Stomach (tissue), 9 donors: ENCODE data around the gene DBNDD1. TPM values are rescaled to one million over a fixed set of nuclear protein-coding genes. Genes with fewer than 3 reads are reported as not detected.

Experiments used
- DNase-seq, 2 donors: peaks; one replicate each; pipeline versions ENCODE4 v3.0.0 to v3.0.0-alpha.2; 2013 to 2019
- H3K27ac ChIP-seq, 5 donors: fragments of 200-600 bp in 4 of 5; sonication (generic) in 4 of 5; one replicate each; pipeline ENCODE4 v1.5.1; 2013 to 2019; ENCODE audit warnings: mild to moderate bottlenecking in 1 of 5, moderate library complexity in 1 of 5
- H3K27me3 ChIP-seq, 3 donors: fragments of 200-600 bp; sonication (generic); one replicate each; pipeline ENCODE4 v1.5.1; 2017 to 2019; ENCODE audit warnings: mixed run types in 1 of 3
- H3K36me3 ChIP-seq, 4 donors: fragments of 200-600 bp; sonication (generic); 1 replicate in 3 of 4; 2 replicates in 1 of 4; pipeline ENCODE4 v1.5.1; 2016 to 2019
- H3K4me1 ChIP-seq, 4 donors: fragments of 200-600 bp; sonication (generic); one replicate each; pipeline ENCODE4 v1.5.1; 2016 to 2019
- H3K4me3 ChIP-seq, 4 donors: fragments of 200-600 bp; sonication (generic) in 3 of 4; one replicate each; pipeline ENCODE4 v1.5.1; 2016 to 2019; ENCODE audit warnings: mild to moderate bottlenecking in 1 of 4
- H3K9me3 ChIP-seq, 4 donors: fragments of 200-600 bp; sonication (generic); one replicate each; pipeline ENCODE4 v1.5.1; 2016 to 2019
- CTCF ChIP-seq, 7 experiments: fragments of 450-650 bp in 4 of 7; fragments of 200-600 bp in 3 of 7; sonication (generic) in 3 of 7; IDR thresholded peaks; one replicate each; pipeline ENCODE4 v1.5.1; 2016 to 2019; ENCODE audit warnings: antibody characterized with exemption in 7 of 7, control low read depth in 2 of 7, mild to moderate bottlenecking in 1 of 7
- EP300 ChIP-seq: sonication (generic); formaldehyde crosslinking; IDR thresholded peaks from one replicate; pipeline ENCODE4 v1.6.1; 2017; ENCODE audit warnings: antibody characterized with exemption
- POLR2A ChIP-seq, 4 donors: fragments of 450-650 bp; IDR thresholded peaks; one replicate each; pipeline ENCODE4 v1.6.1; 2016; ENCODE audit warnings: antibody characterized with exemption in 4 of 4, control low read depth in 2 of 4, mild to moderate bottlenecking in 1 of 4, moderate library complexity in 1 of 4
- POLR2AphosphoS5 ChIP-seq, 3 donors: sonication (generic); formaldehyde crosslinking; IDR thresholded peaks; one replicate each; pipeline ENCODE4 v1.6.1; 2016; ENCODE audit warnings: antibody characterized with exemption in 3 of 3
- WGBS, 5 donors: extraction: QIAGEN DNeasy Blood & Tissue Kit in 3 of 5; methylation state at CpG; one replicate each; pipeline versions ENCODE4 v1.1.5 to v1.1.7; 2013 to 2018; 5-methylcytosine and 5-hydroxymethylcytosine counted together
- intact Hi-C: fragments of 100-400 bp; cut with DNase I; formaldehyde crosslinking; loops from one replicate; pipeline ENCODE4 v1.15.1; 2023; ENCODE audit warnings: low total_unique reads
- polyA plus RNA-seq, 3 donors: library from polyadenylated mRNA; stranded (reverse); fragments of 200-250 nt; gene quantifications; one replicate each; pipeline ENCODE4 v1.2.3, GENCODE V29; 2013
- total RNA-seq, 5 donors: library from RNA; depleted of rRNA; stranded (reverse); fragments of >200 nt; gene quantifications; one replicate each; pipeline versions ENCODE4 v1.1.0 to v1.2.3, GENCODE V29; 2014 to 2016
- donor health status: healthy with polysubstance abuse.
- donor health status: Bipolar disorder and iron deficiency.
- donor health status: healthy.

The DBNDD1 gene
- total and polyA plus RNA-seq, 8 donors, result 0.73 to 37.1 (median 7.3) TPM; not detected in 1

GRCh38 chr16:90055371-90055770, 36.1 kb upstream of the DBNDD1 start:
- Histone ChIP-seq H3K9me3 (peaks cover 6 to 24% (median 17%) of the 10 kb centered on the region in 4 donors), H3K4me1 (no peaks in the 10 kb centered on the region), H3K4me3 (no peak overlapping the region), H3K27ac (no peak overlapping the region), H3K27me3 (peaks cover 0 to 7% (median 0%) of the 10 kb centered on the region in 3 donors), H3K36me3 (no peaks in the 10 kb centered on the region)
- 73 to 79% (median 78%) methylated on average over 4 of the region's 4 CpGs for WGBS, 5 donors
- no peak for DNase-seq
- TF ChIP-seq EP300 (no peak), POLR2AphosphoS5 (IDR thresholded peaks at IDR 0.05) (no peak), POLR2A (IDR thresholded peaks at IDR 0.05) (no peak), CTCF (IDR thresholded peaks at IDR 0.05) (no peak)
- intact Hi-C loops, result no loop called here

DNA sequence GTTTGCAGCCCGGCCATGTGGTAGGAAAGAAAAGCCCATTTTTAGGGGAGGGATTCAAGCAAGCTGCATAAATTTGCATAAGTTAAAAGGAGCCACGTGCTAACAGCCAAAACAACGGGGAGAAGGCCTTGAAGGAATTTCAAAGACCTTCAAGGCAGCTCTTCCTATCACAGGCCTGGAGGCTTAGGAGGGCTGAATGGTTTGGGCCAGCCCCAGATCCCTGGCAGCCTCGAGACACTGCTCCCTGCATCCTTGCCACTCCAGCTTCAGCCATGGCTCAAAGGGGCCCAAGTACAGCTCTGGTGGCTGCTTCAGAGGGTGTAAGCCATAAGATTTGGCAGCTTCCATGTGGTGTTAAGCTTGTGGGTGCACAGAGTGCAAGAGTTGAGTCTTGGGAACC, 35.3 kb upstream of the DBNDD1 start:
- peaks cover 6 to 24% (median 17%) of the 10 kb centered on the region in 4 donors for H3K9me3 ChIP-seq
- H3K4me1 ChIP-seq, result no peaks in the 10 kb centered on the region
- TF ChIP-seq CTCF (IDR thresholded peaks at IDR 0.05), result no peak
- TF ChIP-seq POLR2A (IDR thresholded peaks at IDR 0.05), result no peak
- TF ChIP-seq POLR2AphosphoS5 (IDR thresholded peaks at IDR 0.05), result no peak
- TF ChIP-seq EP300, result no peak
- H3K4me3 ChIP-seq, result no peak overlapping the region
- H3K27ac ChIP-seq, result no peak overlapping the region
- intact Hi-C loops, result no loop called here
- DNase-seq, result no peak
- no peaks in the 10 kb centered on the region for H3K36me3 ChIP-seq
- 49 to 69% (median 51%) methylated on average over 4 of the region's 4 CpGs for WGBS, 5 donors
- H3K27me3 ChIP-seq, result peaks cover 0 to 7% (median 0%) of the 10 kb centered on the region in 3 donors

GRCh38 chr16:90053902-90054500, 34.7 kb upstream of the DBNDD1 start:
- Histone ChIP-seq H3K4me3 (no peak overlapping the region), H3K9me3 (peaks cover 6 to 24% (median 17%) of the 10 kb centered on the region in 4 donors), H3K36me3 (no peaks in the 10 kb centered on the region), H3K27me3 (peaks cover 0 to 7% (median 0%) of the 10 kb centered on the region in 3 donors), H3K27ac (no peak overlapping the region), H3K4me1 (no peaks in the 10 kb centered on the region)
- no peak for DNase-seq
- TF ChIP-seq EP300, result no peak
- TF ChIP-seq POLR2A (IDR thresholded peaks at IDR 0.05), result no peak
- TF ChIP-seq POLR2AphosphoS5 (IDR thresholded peaks at IDR 0.05), result no peak
- TF ChIP-seq CTCF (IDR thresholded peaks at IDR 0.05), result no peak
- WGBS, 5 donors, result 53 to 91% (median 66%) methylated on average over 1 of the region's 1 CpG
- intact Hi-C loops, result no loop called here

- Histone ChIP-seq H3K4me3 (no peak overlapping the region), H3K27ac (no peak overlapping the region), H3K9me3 (peaks cover 6 to 24% (median 17%) of the 10 kb centered on the region in 4 donors), H3K27me3 (peaks cover 0 to 28% (median 13%) of the 10 kb centered on the region in 3 donors), H3K36me3 (no peaks in the 10 kb centered on the region), H3K4me1 (peaks cover 12 to 22% (median 17%) of the 10 kb centered on the region in 4 donors)
- no peak for DNase-seq
- 83 to 86% (median 85%) methylated on average over 10 of the region's 10 CpGs for WGBS, 5 donors
- intact Hi-C loops, result no loop called here
- TF ChIP-seq CTCF (IDR thresholded peaks at IDR 0.05), result no peak
Observed at GRCh38 chr16:90050969-90051368, 31.7 kb upstream of the DBNDD1 start.
